ENCODE results near the gene GPR37. TPM values are rescaled to one million over a fixed set of nuclear protein-coding genes. Genes with fewer than 3 reads are reported as not detected.

Gene GPR37
- total RNA-seq, 1 donor from 2014 or later = 4.1 TPM

GRCh38 chr7:124769136-124769535 is 3.5 kb upstream of the GPR37 start:
- H3K4me3 ChIP-seq (ENCODE audit: low read depth, low read length) = no peak overlapping the region
- no peak for DNase-seq (ENCODE audit: low read depth)
- no peak for TF ChIP-seq CTCF (IDR thresholded peaks at IDR 0.05; ENCODE audit: insufficient read depth, low read length, poor library complexity, severe bottlenecking)
- no peaks in the 10 kb centered on the region for H3K36me3 ChIP-seq (ENCODE audit: control insufficient read depth, insufficient read depth, low read length)
- peaks cover 19% of the 10 kb centered on the region for H3K27me3 ChIP-seq (ENCODE audit: control insufficient read depth, insufficient read depth, low read length)

GRCh38 chr7:124768525-124768924 is 2.9 kb upstream of the GPR37 start:
- DNase-seq (ENCODE audit: low read depth) = no peak
- Histone ChIP-seq H3K4me3 (ENCODE audit: low read depth, low read length) (no peak overlapping the region), H3K27me3 (ENCODE audit: control insufficient read depth, insufficient read depth, low read length) (peaks cover 24% of the 10 kb centered on the region), H3K36me3 (ENCODE audit: control insufficient read depth, insufficient read depth, low read length) (no peaks in the 10 kb centered on the region)
- TF ChIP-seq CTCF (IDR thresholded peaks at IDR 0.05; ENCODE audit: insufficient read depth, low read length, poor library complexity, severe bottlenecking) = no peak

- H3K4me3 ChIP-seq (ENCODE audit: low read depth, low read length) = peak overlapping the region; percentile 59
- peaks cover 24% of the 10 kb centered on the region for H3K27me3 ChIP-seq (ENCODE audit: control insufficient read depth, insufficient read depth, low read length)
- DNase-seq (ENCODE audit: low read depth) = no peak
- no peaks in the 10 kb centered on the region for H3K36me3 ChIP-seq (ENCODE audit: control insufficient read depth, insufficient read depth, low read length)
- no peak for TF ChIP-seq CTCF (IDR thresholded peaks at IDR 0.05; ENCODE audit: insufficient read depth, low read length, poor library complexity, severe bottlenecking)
Measured at GRCh38 chr7:124764847-124765400, 668 bp downstream of the GPR37 start.

GRCh38 chr7:124764051-124764846 is 1.3 kb downstream of the GPR37 start:
- H3K27me3 ChIP-seq (ENCODE audit: control insufficient read depth, insufficient read depth, low read length) = peaks cover 24% of the 10 kb centered on the region
- no peak for TF ChIP-seq CTCF (IDR thresholded peaks at IDR 0.05; ENCODE audit: insufficient read depth, low read length, poor library complexity, severe bottlenecking)
- no peak for DNase-seq (ENCODE audit: low read depth)
- H3K4me3 ChIP-seq (ENCODE audit: low read depth, low read length) = peak overlapping the region; percentile 59
- H3K36me3 ChIP-seq (ENCODE audit: control insufficient read depth, insufficient read depth, low read length) = no peaks in the 10 kb centered on the region

GRCh38 chr7:124762611-124763143 is 2.9 kb downstream of the GPR37 start:
- Histone ChIP-seq H3K27me3 (ENCODE audit: control insufficient read depth, insufficient read depth, low read length) (peaks cover 24% of the 10 kb centered on the region), H3K36me3 (ENCODE audit: control insufficient read depth, insufficient read depth, low read length) (no peaks in the 10 kb centered on the region), H3K4me3 (ENCODE audit: low read depth, low read length) (no peak overlapping the region)
- TF ChIP-seq CTCF (IDR thresholded peaks at IDR 0.05; ENCODE audit: insufficient read depth, low read length, poor library complexity, severe bottlenecking) = no peak
- no peak for DNase-seq (ENCODE audit: low read depth)
